Measurements from ENCODE around the gene SPOCK2.

GRCh38 chr10:72019085-72019876, 69.1 kb downstream of the SPOCK2 start:
- TF ChIP-seq, protein P1, sequence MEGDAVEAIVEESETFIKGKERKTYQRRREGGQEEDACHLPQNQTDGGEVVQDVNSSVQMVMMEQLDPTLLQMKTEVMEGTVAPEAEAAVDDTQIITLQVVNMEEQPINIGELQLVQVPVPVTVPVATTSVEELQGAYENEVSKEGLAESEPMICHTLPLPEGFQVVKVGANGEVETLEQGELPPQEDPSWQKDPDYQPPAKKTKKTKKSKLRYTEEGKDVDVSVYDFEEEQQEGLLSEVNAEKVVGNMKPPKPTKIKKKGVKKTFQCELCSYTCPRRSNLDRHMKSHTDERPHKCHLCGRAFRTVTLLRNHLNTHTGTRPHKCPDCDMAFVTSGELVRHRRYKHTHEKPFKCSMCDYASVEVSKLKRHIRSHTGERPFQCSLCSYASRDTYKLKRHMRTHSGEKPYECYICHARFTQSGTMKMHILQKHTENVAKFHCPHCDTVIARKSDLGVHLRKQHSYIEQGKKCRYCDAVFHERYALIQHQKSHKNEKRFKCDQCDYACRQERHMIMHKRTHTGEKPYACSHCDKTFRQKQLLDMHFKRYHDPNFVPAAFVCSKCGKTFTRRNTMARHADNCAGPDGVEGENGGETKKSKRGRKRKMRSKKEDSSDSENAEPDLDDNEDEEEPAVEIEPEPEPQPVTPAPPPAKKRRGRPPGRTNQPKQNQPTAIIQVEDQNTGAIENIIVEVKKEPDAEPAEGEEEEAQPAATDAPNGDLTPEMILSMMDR (IDR thresholded peaks at IDR 0.05 in 4 of 5, conservative IDR thresholded peaks at IDR 0.05 in 1 of 5), result no peak
- TF ChIP-seq POLR2A (IDR thresholded peaks at IDR 0.05), result no peak

Measured in gastrocnemius medialis (tissue), 4 donors.